A549 (cell line): ENCODE data around the gene LRRC3. TPM values are rescaled to one million over a fixed set of nuclear protein-coding genes. Genes with fewer than 3 reads are reported as not detected.
A peak's percentile ranks its signal among the peaks of the same experiment; 100 is the strongest.

ENCODE experiments used
- ATAC-seq, 2 experiments: fragments of 200-7000 bp in 1 of 2; fragments of >200 bp in 1 of 2; cut with Nextera tagmentation in 1 of 2; cut with Tn5 transposase in 1 of 2; 3 replicates each; pipeline versions ENCODE4 v1.8.0 to v1.9.1; 2018 to 2020; ENCODE audit warnings: mild to moderate bottlenecking in 1 of 2, moderate library complexity in 1 of 2
- CTCF ChIA-PET: fragments of 300-600 bp; sonication (Branson Sonifier 250); formaldehyde crosslinking; extraction: SDS; loops from one replicate; lab custom pipeline; 2021; ENCODE audit warnings: antibody characterized with exemption, inconsistent platforms; lab: Yijun Ruan, JAX
- POLR2A ChIA-PET: fragments of 350-600 bp; formaldehyde crosslinking; extraction: SDS; loops from one replicate; lab custom pipeline; 2021; ENCODE audit warnings: antibody characterized with exemption, inconsistent platforms; lab: Yijun Ruan, JAX
- DNase-seq, 2 experiments: peaks; one replicate each; pipeline versions ENCODE4 v3.0.0 to v3.0.0-alpha.2; 2011 to 2016; ENCODE audit warnings: low read depth in 1 of 2, low spot score in 1 of 2
- FAIRE-seq: peaks from 2 replicates; lab custom pipeline; 2011; peaks lifted over from hg19 to GRCh38; lab: Jason Lieb, UNC
- H3K27ac ChIP-seq, 2 experiments: fragments of >200 bp; sonication (Bioruptor Twin); formaldehyde crosslinking; 3 replicates each; pipeline ENCODE4 v1.5.1; 2016 to 2017
- H3K4me1 ChIP-seq: fragments of >200 bp; sonication (Bioruptor Twin); formaldehyde crosslinking; 3 replicates; pipeline ENCODE4 v1.6.1; 2016
- H3K4me2 ChIP-seq: fragments of >200 bp; sonication (Bioruptor Twin); formaldehyde crosslinking; 3 replicates; pipeline ENCODE4 v1.6.1; 2016
- H3K4me3 ChIP-seq: fragments of >200 bp; sonication (Bioruptor Twin); formaldehyde crosslinking; 3 replicates; pipeline ENCODE4 v1.5.1; 2016
- H3K9me3 ChIP-seq: fragments of >200 bp; sonication (Bioruptor Twin); formaldehyde crosslinking; 3 replicates; pipeline ENCODE4 v1.6.1; 2016
- BHLHE40 ChIP-seq: IDR thresholded peaks from 2 replicates; pipeline ENCODE4 v1.6.1; 2012; ENCODE audit warnings: low read depth, low read length, inconsistent platforms
- CBX2 ChIP-seq: fragments of 200-600 bp; sonication (generic); IDR thresholded peaks from 2 replicates; pipeline ENCODE4 v1.6.1; 2016; ENCODE audit warnings: low read depth, mild to moderate bottlenecking, borderline replicate concordance
- E2F6 ChIP-seq: IDR thresholded peaks from 2 replicates; pipeline ENCODE4 v1.6.1; 2012; ENCODE audit warnings: low read depth, borderline replicate concordance
- EHMT2 ChIP-seq: fragments of 200-600 bp; sonication (generic); IDR thresholded peaks from 2 replicates; pipeline ENCODE4 v1.6.1; 2016; ENCODE audit warnings: antibody characterized with exemption, low read depth, mild to moderate bottlenecking, moderate library complexity
- ESRRA ChIP-seq: fragments of 150-350 bp; IDR thresholded peaks from 2 replicates; pipeline ENCODE4 v1.6.1; 2014; ENCODE audit warnings: mild to moderate bottlenecking, low read length, borderline replicate concordance
- FOSL2 ChIP-seq, 2 experiments: fragments of 450-650 bp in 1 of 2; fragments of >200 bp in 1 of 2; sonication (Bioruptor Twin) in 1 of 2; formaldehyde crosslinking; IDR thresholded peaks; 2 replicates each; pipeline versions ENCODE4 v1.5.0 to v1.6.1; 2016 to 2020; ENCODE audit warnings: mild to moderate bottlenecking in 1 of 2, moderate library complexity in 1 of 2
- HDAC2 ChIP-seq: fragments of 200-600 bp; sonication (generic); IDR thresholded peaks from 2 replicates; pipeline ENCODE4 v1.6.1; 2016
- HOXB13 ChIP-seq: fragments of 250-450 bp; sonication (Bioruptor Pico); IDR thresholded peaks from 2 replicates; pipeline ENCODE4 v1.5.0; 2020; ENCODE audit warnings: low read depth, mild to moderate bottlenecking, moderate library complexity
- KDM1A ChIP-seq: fragments of 200-600 bp; sonication (generic); IDR thresholded peaks from 2 replicates; pipeline ENCODE4 v1.6.1; 2016; ENCODE audit warnings: low read depth, mild to moderate bottlenecking
- KDM5A ChIP-seq: fragments of 200-600 bp; sonication (generic); IDR thresholded peaks from 2 replicates; pipeline ENCODE4 v1.6.1; 2016; ENCODE audit warnings: antibody characterized with exemption, mild to moderate bottlenecking
- MAX ChIP-seq: IDR thresholded peaks from 2 replicates; pipeline ENCODE4 v1.6.1; 2012
- MAZ ChIP-seq: fragments of 150-350 bp; IDR thresholded peaks from 2 replicates; pipeline ENCODE4 v1.6.1; 2014; ENCODE audit warnings: antibody characterized with exemption, low read depth, low read length, borderline replicate concordance
- PHF8 ChIP-seq: fragments of 200-600 bp; sonication (generic); IDR thresholded peaks from 2 replicates; pipeline ENCODE4 v1.6.1; 2016; ENCODE audit warnings: low read depth, mild to moderate bottlenecking, antibody characterized with exemption, moderate library complexity, borderline replicate concordance
- RFX5 ChIP-seq: fragments of 450-650 bp; IDR thresholded peaks from 2 replicates; pipeline ENCODE4 v1.7.1; 2014; ENCODE audit warnings: antibody characterized with exemption, mild to moderate bottlenecking, moderate library complexity
- SREBF2 ChIP-seq: fragments of 450-650 bp; IDR thresholded peaks from 2 replicates; pipeline ENCODE4 v1.6.1; 2014; ENCODE audit warnings: mild to moderate bottlenecking, moderate library complexity
- TP53 ChIP-seq: fragments of 250-450 bp; sonication (Bioruptor Pico); IDR thresholded peaks from 2 replicates; pipeline ENCODE4 v1.5.0; 2021; ENCODE audit warnings: mild to moderate bottlenecking, moderate library complexity
- WGBS: methylation state at CpG from one replicate; pipeline ENCODE4 v1.1.6; 2017; ENCODE audit errors: missing lambda C conversion rate; 5-methylcytosine and 5-hydroxymethylcytosine counted together
- polyA plus RNA-seq, 4 experiments: library from polyadenylated mRNA; depleted of rRNA in 3 of 4; stranded (reverse); fragments of >200 nt; fragmentation: RNase III in 1 of 4; extraction: RNeasy Plus Mini Kit Qiagen cat#74134 plus additional on column Dnase treatment in 1 of 4; gene quantifications; 2 replicates in 3 of 4; 3 replicates in 1 of 4; pipeline ENCODE4 v1.2.3, GENCODE V29; 2011 to 2017
- TF ChIP-seq, protein P1 (sequence below): fragments of 450-650 bp; IDR thresholded peaks from 2 replicates; pipeline ENCODE4 v1.6.1; 2014; ENCODE audit warnings: antibody characterized with exemption
- TF ChIP-seq, protein P2 (sequence below): fragments of >200 bp; sonication (Bioruptor Twin); formaldehyde crosslinking; IDR thresholded peaks from 3 replicates; pipeline ENCODE4 v1.6.1; 2016
- TF ChIP-seq, protein P3 (sequence below): fragments of >200 bp; sonication (Bioruptor Twin); formaldehyde crosslinking; IDR thresholded peaks from 2 replicates; pipeline ENCODE4 v1.6.1; 2016

The LRRC3 gene
- polyA plus RNA-seq, 2 of the 4 experiments (the other 2 are of a cell fraction): 0.59 to 1.1 TPM

- TF ChIP-seq E2F6: peak; percentile 63; the same call in 1 of the 2 replicates
- TF ChIP-seq KDM5A: no peak
- TF ChIP-seq, protein P1, sequence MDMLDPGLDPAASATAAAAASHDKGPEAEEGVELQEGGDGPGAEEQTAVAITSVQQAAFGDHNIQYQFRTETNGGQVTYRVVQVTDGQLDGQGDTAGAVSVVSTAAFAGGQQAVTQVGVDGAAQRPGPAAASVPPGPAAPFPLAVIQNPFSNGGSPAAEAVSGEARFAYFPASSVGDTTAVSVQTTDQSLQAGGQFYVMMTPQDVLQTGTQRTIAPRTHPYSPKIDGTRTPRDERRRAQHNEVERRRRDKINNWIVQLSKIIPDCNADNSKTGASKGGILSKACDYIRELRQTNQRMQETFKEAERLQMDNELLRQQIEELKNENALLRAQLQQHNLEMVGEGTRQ: peak; percentile 37; the same call in 1 of the 2 replicates
- TF ChIP-seq EHMT2: no peak
Measured at GRCh38 chr21:44455524-44456213, 359 bp downstream of the LRRC3 start (continued).

GRCh38 chr21:44456214-44456914 is 1.1 kb downstream of the LRRC3 start:
- no peak for DNase-seq
- Histone ChIP-seq H3K4me2 (peak overlapping the region; percentile 65), H3K4me3 (peak overlapping the region; percentile 80), H3K4me1 (peaks cover 3% of the 10 kb centered on the region; the same call in 1 of the 3 replicates), H3K9me3 (peaks cover 17% of the 10 kb centered on the region; the same call in 2 of the 3 replicates), H3K27ac (peak overlapping the region in 1 of 2 experiments; percentile 85; a peak in 4 of 6 replicates)
- POLR2A ChIA-PET: no interaction called here
- WGBS: 89% methylated on average over 19 of the region's 35 CpGs
- TF ChIP-seq HOXB13 (CRISPR knock-in tag) (no peak), BHLHE40 (no peak), KDM5A (no peak), KDM1A (no peak), E2F6 (no peak), FOSL2 (IDR thresholded peaks at IDR 0.05) (no peak), FOSL2 (CRISPR knock-in tag; IDR thresholded peaks at IDR 0.05) (no peak), RFX5 (no peak), MAZ (no peak), ESRRA (no peak), PHF8 (no peak), HDAC2 (no peak), MAX (no peak), TP53 (CRISPR knock-in tag) (no peak), CBX2 (no peak), EHMT2 (no peak), SREBF2 (no peak)
- TF ChIP-seq, protein P2, sequence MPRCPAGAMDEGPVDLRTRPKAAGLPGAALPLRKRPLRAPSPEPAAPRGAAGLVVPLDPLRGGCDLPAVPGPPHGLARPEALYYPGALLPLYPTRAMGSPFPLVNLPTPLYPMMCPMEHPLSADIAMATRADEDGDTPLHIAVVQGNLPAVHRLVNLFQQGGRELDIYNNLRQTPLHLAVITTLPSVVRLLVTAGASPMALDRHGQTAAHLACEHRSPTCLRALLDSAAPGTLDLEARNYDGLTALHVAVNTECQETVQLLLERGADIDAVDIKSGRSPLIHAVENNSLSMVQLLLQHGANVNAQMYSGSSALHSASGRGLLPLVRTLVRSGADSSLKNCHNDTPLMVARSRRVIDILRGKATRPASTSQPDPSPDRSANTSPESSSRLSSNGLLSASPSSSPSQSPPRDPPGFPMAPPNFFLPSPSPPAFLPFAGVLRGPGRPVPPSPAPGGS: no peak
- TF ChIP-seq, protein P3, sequence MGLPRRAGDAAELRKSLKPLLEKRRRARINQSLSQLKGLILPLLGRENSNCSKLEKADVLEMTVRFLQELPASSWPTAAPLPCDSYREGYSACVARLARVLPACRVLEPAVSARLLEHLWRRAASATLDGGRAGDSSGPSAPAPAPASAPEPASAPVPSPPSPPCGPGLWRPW: no peak
- CTCF ChIA-PET: interaction anchor here (1.0 to 2.2 kb wide), 7 partner anchors 14 to 275 kb away, joined by 3 to 7 read pairs (median 3); no protein-coding TSS in a partner anchor
- ATAC-seq: peak in 1 of 2 experiments; percentile 10; a peak in 2 of 6 replicates
- FAIRE-seq: no peak
